ENCODE measurements around the gene PAPLN. TPM values are rescaled to one million over a fixed set of nuclear protein-coding genes. Genes with fewer than 3 reads are reported as not detected.

The PAPLN gene
- polyA plus RNA-seq, 3 donors = 0.58 to 2.8 (median 0.73) TPM

DNA sequence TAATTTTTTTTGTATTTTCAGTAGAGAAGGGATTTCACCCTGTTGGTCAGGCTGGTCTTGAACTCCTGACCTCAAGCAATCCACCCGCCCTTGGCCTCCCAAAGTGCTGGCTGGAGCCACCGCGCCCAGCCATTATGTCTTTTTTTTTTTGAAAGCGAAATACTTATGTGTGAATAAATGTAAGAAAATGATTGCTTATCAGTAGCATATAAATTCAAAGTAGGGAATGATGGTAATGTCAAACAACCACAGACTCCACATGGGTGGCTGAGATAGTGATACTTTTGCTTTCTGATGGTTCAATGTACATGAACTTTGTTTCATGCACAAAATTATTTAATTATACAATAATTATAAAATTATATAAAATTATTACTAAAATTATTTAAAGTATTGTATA, 75.8 kb downstream of the PAPLN start:
- no peak overlapping the region for H3K4me3 Mint-ChIP-seq
- H3K36me3 ChIP-seq (replicated peaks in 1 of 2; ENCODE audit: control insufficient read depth in 1 of 2, insufficient read depth in 2 of 2, low read length in 2 of 2) = peaks cover 7 to 45% of the 10 kb centered on the region in 2 donors
- peaks cover 0 to 3% (median 0%) of the 10 kb centered on the region in 3 donors for H3K27me3 Mint-ChIP-seq (ENCODE audit: low read depth in 3 of 3)
- H3K9me3 ChIP-seq (replicated peaks in 1 of 2; ENCODE audit: control insufficient read depth in 1 of 2, insufficient read depth in 1 of 2, low read length in 2 of 2) = no peaks in the 10 kb centered on the region
- intact Hi-C loops (cut with micrococcal nuclease) = no loop called here
- H2AFZ ChIP-seq (ENCODE audit: insufficient read depth, low read depth, low read length, poor library complexity, severe bottlenecking) = no peak overlapping the region
- TF ChIP-seq, protein P1, sequence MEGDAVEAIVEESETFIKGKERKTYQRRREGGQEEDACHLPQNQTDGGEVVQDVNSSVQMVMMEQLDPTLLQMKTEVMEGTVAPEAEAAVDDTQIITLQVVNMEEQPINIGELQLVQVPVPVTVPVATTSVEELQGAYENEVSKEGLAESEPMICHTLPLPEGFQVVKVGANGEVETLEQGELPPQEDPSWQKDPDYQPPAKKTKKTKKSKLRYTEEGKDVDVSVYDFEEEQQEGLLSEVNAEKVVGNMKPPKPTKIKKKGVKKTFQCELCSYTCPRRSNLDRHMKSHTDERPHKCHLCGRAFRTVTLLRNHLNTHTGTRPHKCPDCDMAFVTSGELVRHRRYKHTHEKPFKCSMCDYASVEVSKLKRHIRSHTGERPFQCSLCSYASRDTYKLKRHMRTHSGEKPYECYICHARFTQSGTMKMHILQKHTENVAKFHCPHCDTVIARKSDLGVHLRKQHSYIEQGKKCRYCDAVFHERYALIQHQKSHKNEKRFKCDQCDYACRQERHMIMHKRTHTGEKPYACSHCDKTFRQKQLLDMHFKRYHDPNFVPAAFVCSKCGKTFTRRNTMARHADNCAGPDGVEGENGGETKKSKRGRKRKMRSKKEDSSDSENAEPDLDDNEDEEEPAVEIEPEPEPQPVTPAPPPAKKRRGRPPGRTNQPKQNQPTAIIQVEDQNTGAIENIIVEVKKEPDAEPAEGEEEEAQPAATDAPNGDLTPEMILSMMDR (IDR thresholded peaks at IDR 0.05) = no peak
- peaks cover 24 to 27% of the 10 kb centered on the region in 2 donors for H3K36me3 Mint-ChIP-seq
- H3K4me3 ChIP-seq (replicated peaks in 1 of 3; ENCODE audit: low read depth in 2 of 3, low read length in 3 of 3) = no peak overlapping the region
- no peaks in the 10 kb centered on the region for H3K27me3 ChIP-seq (ENCODE audit: control insufficient read depth in 2 of 2, insufficient read depth in 2 of 2, low read length in 2 of 2)
- peaks cover 17 to 26% of the 10 kb centered on the region in 2 donors for H3K4me1 ChIP-seq (ENCODE audit: control insufficient read depth in 1 of 2, insufficient read depth in 2 of 2, low read length in 2 of 2)
- no CpG with 5 or more reads among the region's 4 CpGs for WGBS (ENCODE audit: insufficient coverage)
- peaks cover 20% of the 10 kb centered on the region for H3K4me1 Mint-ChIP-seq
- DNase-seq = no peak
- no peaks in the 10 kb centered on the region for H3K9me3 Mint-ChIP-seq
- peak overlapping the region in 1 of 7 donors; percentile 62 for H3K27ac Mint-ChIP-seq
- H3K9ac ChIP-seq (ENCODE audit: insufficient read depth, low read length, poor library complexity, severe bottlenecking) = no peak overlapping the region
- H3K4me2 ChIP-seq (replicated peaks; ENCODE audit: extremely low read depth, low read length, poor library complexity, severe bottlenecking) = no peak overlapping the region
- H4K20me1 ChIP-seq (ENCODE audit: insufficient read depth, low read length) = peaks cover 98% of the 10 kb centered on the region
- no peak overlapping the region for H3K27ac ChIP-seq (ENCODE audit: low read depth in 1 of 2, low read length in 2 of 2)
- peaks cover 25% of the 10 kb centered on the region for H3K79me2 ChIP-seq (ENCODE audit: insufficient read depth, low read length)

DNA sequence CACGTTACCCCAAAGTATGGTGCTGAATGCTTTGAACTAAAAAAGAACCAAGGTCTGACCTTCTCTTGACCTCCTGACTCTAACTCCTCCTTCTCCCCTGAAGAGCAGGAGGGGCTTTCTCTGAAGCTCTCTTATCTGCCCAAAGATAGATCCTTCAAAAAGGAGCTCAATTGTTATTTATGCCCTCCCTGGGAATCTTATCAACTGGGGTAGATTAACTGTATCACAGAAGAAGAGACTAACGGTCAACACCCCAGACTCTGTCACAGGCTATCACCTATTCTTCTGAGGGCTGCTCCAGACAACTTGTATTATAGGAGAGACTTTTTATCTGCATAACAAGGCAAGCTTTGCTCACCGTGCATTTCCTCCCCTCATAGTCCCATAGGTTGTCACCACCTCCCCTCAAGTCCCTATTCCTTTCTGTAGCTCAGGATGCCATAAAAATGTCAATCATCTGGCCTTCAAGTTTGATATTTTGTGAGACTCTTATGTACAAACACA, 86.6 kb downstream of the PAPLN start:
- DNase-seq = no peak
- H3K79me2 ChIP-seq (ENCODE audit: insufficient read depth, low read length) = peaks cover 16% of the 10 kb centered on the region
- H3K4me1 ChIP-seq (ENCODE audit: control insufficient read depth in 1 of 2, insufficient read depth in 2 of 2, low read length in 2 of 2) = no peaks in the 10 kb centered on the region
- peaks cover 25 to 95% of the 10 kb centered on the region in 2 donors for H3K36me3 ChIP-seq (replicated peaks in 1 of 2; ENCODE audit: control insufficient read depth in 1 of 2, insufficient read depth in 2 of 2, low read length in 2 of 2)
- H3K4me2 ChIP-seq (replicated peaks; ENCODE audit: extremely low read depth, low read length, poor library complexity, severe bottlenecking) = no peak overlapping the region
- no peak overlapping the region for H3K9ac ChIP-seq (ENCODE audit: insufficient read depth, low read length, poor library complexity, severe bottlenecking)
- peaks cover 46 to 52% of the 10 kb centered on the region in 2 donors for H3K36me3 Mint-ChIP-seq
- peaks cover 100% of the 10 kb centered on the region for H4K20me1 ChIP-seq (ENCODE audit: insufficient read depth, low read length)
- no peak overlapping the region for H3K27ac ChIP-seq (ENCODE audit: low read depth in 1 of 2, low read length in 2 of 2)
- no peaks in the 10 kb centered on the region for H3K9me3 Mint-ChIP-seq
- no peak overlapping the region for H3K4me3 ChIP-seq (replicated peaks in 1 of 3; ENCODE audit: low read depth in 2 of 3, low read length in 3 of 3)
- no peaks in the 10 kb centered on the region for H3K4me1 Mint-ChIP-seq
- no peak overlapping the region for H3K4me3 Mint-ChIP-seq
- intact Hi-C loops (cut with micrococcal nuclease) = no loop called here
- no CpG with 5 or more reads among the region's 3 CpGs for WGBS (ENCODE audit: insufficient coverage)
- peak overlapping the region in 1 of 7 donors; percentile 20 for H3K27ac Mint-ChIP-seq
- TF ChIP-seq, protein P1 (IDR thresholded peaks at IDR 0.05) = no peak
- H3K27me3 Mint-ChIP-seq (ENCODE audit: low read depth in 3 of 3) = peaks cover 0 to 2% (median 0%) of the 10 kb centered on the region in 3 donors
- no peak overlapping the region for H2AFZ ChIP-seq (ENCODE audit: insufficient read depth, low read depth, low read length, poor library complexity, severe bottlenecking)
- H3K9me3 ChIP-seq (replicated peaks in 1 of 2; ENCODE audit: control insufficient read depth in 1 of 2, insufficient read depth in 1 of 2, low read length in 2 of 2) = no peaks in the 10 kb centered on the region
- H3K27me3 ChIP-seq (ENCODE audit: control insufficient read depth in 2 of 2, insufficient read depth in 2 of 2, low read length in 2 of 2) = no peaks in the 10 kb centered on the region

Small RNAs within 50 kb of the gene (small RNA-seq; reads per million reads assigned to genes)
- not detected for gene AC004858.1 (ENCODE audit: insufficient read length, low read depth)
- gene RNU6-419P (ENCODE audit: insufficient read length, low read depth) = not detected

Other genes with a start within 250 kb of the PAPLN start
- 10 to 100 TPM in 1 of 3 donors, 1 to 10 TPM in 2; 4.9 to 18.6 (median 5.3) TPM for gene ZFYVE1, start 210.4 kb upstream of the PAPLN start, polyA plus RNA-seq
- gene RBM25, start 179.0 kb upstream of the PAPLN start, polyA plus RNA-seq = 10 to 100 TPM; 15.6 to 46.5 (median 25.2) TPM
- 100 to 1,000 TPM in 1 of 3 donors, 10 to 100 TPM in 2; 42.4 to 130 (median 85.6) TPM for gene PSEN1, start 101.0 kb upstream of the PAPLN start, polyA plus RNA-seq
- 100 to 1,000 TPM in 2 of 3 donors, 10 to 100 TPM in 1; 83.4 to 223 (median 126) TPM for gene NUMB, start 221.0 kb downstream of the PAPLN start, polyA plus RNA-seq